Stimulated activated CD4-positive, alpha-beta T cell treated with anti-CD3 and anti-CD28 coated beads, Interleukin-1b, Interleukin-23, amount 100 ng/mL, for 24 hours (primary cell): ENCODE results near the gene PLEKHG4.

Source experiments
- DNase-seq, 4 experiments: peaks; one replicate each; pipeline ENCODE4 v3.0.0-alpha.2; 2020; ENCODE audit warnings: low read depth in 4 of 4, low spot score in 1 of 4

The PLEKHG4 gene

DNA sequence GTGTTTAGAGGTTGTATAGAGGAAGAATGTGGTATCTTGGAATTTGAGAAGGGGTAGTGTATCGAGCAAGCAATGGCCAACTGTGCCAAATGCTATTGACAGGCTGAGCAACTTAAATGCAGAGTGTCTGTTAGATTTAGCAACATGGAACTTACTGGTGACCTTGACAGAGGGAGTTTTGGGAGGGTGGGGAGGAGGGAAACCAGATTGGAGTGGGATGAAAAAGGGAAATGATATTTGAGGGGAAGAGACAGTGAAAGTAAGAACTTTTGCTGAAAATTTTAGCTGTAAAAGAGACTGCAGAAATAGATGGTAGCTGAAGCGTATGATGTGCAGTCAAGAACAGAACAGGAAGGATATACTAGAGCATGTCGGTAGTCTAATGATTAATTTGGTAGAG lies 48.4 kb downstream of the PLEKHG4 start:
- DNase-seq = no peak

DNA sequence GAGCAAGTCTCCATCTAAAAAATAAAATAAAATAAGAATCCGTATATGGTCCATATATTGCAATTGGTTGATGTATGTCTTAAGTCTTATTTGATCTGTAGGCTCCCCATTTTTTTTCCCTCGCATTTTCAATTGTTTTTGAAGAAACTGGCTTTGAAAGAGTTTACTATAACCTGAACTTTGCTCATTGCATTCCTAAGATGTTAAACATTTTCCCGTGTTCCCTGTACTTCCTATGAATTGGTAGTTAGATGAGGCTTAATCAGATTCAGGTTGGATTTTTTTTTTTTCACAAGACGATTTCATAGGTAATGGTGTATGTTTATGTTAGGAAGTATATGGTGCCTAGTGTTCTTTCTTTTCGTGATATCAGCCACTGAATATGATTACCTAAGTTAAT lies 50.6 kb downstream of the PLEKHG4 start:
- no peak for DNase-seq

DNA sequence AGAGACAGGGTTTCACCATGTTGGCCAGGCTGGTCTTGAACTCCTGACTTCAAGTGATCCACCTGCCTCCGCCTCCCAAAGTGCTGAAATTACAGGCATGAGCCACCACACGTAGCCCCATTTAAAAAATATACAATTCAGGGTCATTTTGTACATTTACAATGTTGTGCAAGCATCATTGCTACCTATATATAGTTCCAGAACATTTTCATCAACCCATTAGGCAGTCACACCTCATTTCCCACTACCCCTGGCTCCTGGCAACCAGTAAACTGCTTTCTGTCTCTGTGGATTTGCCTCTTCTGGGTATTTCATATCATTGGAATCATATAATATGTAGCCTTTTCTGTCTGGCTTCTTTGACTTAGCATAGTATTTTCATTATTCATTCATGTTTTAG lies 54.0 kb downstream of the PLEKHG4 start:
- DNase-seq = no peak

DNA sequence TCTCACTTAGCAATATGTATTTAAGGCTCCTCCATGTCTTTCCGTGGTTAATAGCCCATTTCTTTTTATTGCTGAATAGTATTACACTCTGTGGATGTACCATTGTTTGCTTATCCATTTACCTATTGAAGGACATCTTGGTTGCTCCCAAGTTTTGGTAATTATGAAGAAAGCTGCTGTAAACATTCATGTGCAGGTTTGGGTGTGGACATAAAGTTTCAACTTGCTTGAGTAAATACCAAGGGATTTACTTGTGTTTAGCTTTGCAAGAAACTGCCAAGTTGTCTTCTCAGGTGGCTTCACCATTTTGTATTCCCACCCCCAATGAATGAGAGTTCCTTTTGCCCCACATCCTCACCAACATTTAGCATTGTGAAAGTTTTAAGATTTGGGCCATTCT lies 56.8 kb downstream of the PLEKHG4 start:
- no peak for DNase-seq

DNA sequence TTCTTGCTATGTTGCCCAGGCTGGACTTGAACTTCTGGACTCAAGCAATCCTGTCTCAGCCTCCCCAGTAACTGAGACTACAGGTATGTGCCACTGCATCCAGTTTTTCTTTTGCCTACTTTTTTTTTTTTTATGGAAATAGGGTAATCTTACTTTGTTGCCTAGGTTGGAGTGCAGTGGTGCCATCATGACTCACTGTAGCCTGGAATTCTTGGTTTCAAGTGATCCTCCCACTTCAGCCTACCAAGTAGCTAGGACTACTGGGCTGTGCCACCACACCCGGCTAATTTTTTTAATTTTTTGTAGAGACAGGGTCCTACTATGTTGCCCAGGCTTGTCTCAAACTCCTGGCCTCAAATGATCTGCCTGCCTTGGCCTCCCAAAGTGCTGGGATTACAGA lies 57.3 kb downstream of the PLEKHG4 start:
- DNase-seq = no peak
